ENCODE data around the gene PPEF1. TPM values are rescaled to one million over a fixed set of nuclear protein-coding genes. Genes with fewer than 3 reads are reported as not detected.

Gene PPEF1
- total RNA-seq, 1 donor from 2014 or later: not detected

DNA sequence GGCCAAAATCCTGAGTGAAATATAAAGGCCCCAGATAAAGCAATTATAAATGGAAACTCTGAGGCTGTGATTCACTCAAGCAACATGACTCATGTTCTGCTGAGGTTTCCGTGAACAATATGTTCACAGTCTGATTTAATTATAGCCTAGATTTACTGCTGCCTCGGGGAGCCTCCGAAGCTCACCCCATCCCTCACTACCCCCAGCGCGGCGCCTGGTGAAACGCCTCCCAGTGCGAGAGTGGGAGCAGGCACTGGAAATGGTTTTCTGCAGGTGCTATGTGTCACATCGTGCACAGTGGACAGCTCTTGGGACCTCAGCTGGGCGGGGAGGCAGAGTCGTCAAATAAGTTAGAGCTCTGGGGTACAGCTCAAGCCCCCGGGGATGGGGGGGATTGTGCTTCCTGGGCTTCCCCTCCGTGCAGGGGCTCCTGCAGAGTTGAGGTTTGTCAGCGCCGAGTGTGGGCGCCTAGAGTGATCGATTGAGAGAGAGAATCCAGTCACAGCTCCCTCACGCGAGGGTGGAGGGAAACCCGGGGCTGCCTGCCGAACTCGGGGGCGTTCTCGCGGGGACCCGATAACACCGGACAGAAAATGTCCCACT, 165.8 kb downstream of the PPEF1 start:
- Mint-ChIP-seq H3K4me3 (ENCODE audit: unreplicated experiment) (no peak overlapping the region), H3K36me3 (ENCODE audit: low read depth, unreplicated experiment) (no peaks in the 10 kb centered on the region)

DNA sequence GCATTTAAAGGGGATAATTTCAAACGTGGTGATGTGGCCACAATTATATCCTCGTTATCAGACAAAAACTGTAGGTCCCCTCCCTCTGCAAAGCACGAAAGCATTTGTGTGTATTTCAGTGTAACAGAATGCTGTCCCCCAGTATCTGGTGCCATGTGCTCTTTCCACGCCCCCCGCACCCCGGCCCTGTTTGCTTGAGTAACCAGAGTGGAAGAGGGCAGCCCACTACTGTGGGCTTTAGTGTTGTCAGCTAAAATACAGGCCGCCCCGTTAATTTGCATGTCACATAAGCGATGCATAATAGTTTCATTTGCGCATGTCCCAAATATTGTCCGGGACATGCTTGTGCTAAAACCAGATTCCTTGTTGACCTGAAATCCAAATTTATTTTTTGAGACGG, 166.4 kb downstream of the PPEF1 start:
- Mint-ChIP-seq H3K36me3 (ENCODE audit: low read depth, unreplicated experiment) (no peaks in the 10 kb centered on the region), H3K9me3 (ENCODE audit: unreplicated experiment) (no peaks in the 10 kb centered on the region), H3K27ac (ENCODE audit: unreplicated experiment) (no peak overlapping the region), H3K4me1 (ENCODE audit: unreplicated experiment) (no peaks in the 10 kb centered on the region), H3K27me3 (ENCODE audit: unreplicated experiment) (no peaks in the 10 kb centered on the region), H3K4me3 (ENCODE audit: unreplicated experiment) (no peak overlapping the region)
- no peak for DNase-seq (ENCODE audit: low spot score)
- TF ChIP-seq, protein P1, sequence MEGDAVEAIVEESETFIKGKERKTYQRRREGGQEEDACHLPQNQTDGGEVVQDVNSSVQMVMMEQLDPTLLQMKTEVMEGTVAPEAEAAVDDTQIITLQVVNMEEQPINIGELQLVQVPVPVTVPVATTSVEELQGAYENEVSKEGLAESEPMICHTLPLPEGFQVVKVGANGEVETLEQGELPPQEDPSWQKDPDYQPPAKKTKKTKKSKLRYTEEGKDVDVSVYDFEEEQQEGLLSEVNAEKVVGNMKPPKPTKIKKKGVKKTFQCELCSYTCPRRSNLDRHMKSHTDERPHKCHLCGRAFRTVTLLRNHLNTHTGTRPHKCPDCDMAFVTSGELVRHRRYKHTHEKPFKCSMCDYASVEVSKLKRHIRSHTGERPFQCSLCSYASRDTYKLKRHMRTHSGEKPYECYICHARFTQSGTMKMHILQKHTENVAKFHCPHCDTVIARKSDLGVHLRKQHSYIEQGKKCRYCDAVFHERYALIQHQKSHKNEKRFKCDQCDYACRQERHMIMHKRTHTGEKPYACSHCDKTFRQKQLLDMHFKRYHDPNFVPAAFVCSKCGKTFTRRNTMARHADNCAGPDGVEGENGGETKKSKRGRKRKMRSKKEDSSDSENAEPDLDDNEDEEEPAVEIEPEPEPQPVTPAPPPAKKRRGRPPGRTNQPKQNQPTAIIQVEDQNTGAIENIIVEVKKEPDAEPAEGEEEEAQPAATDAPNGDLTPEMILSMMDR (IDR thresholded peaks at IDR 0.05; ENCODE audit: unreplicated experiment): no peak

More for the DNA sequence above, 165.8 kb downstream of the PPEF1 start:
- Mint-ChIP-seq H3K9me3 (ENCODE audit: unreplicated experiment) (no peaks in the 10 kb centered on the region), H3K27me3 (ENCODE audit: unreplicated experiment) (no peaks in the 10 kb centered on the region), H3K27ac (ENCODE audit: unreplicated experiment) (no peak overlapping the region), H3K4me1 (ENCODE audit: unreplicated experiment) (no peaks in the 10 kb centered on the region)
- TF ChIP-seq, protein P1 (IDR thresholded peaks at IDR 0.05; ENCODE audit: unreplicated experiment): no peak
- DNase-seq (ENCODE audit: low spot score): no peak

DNA sequence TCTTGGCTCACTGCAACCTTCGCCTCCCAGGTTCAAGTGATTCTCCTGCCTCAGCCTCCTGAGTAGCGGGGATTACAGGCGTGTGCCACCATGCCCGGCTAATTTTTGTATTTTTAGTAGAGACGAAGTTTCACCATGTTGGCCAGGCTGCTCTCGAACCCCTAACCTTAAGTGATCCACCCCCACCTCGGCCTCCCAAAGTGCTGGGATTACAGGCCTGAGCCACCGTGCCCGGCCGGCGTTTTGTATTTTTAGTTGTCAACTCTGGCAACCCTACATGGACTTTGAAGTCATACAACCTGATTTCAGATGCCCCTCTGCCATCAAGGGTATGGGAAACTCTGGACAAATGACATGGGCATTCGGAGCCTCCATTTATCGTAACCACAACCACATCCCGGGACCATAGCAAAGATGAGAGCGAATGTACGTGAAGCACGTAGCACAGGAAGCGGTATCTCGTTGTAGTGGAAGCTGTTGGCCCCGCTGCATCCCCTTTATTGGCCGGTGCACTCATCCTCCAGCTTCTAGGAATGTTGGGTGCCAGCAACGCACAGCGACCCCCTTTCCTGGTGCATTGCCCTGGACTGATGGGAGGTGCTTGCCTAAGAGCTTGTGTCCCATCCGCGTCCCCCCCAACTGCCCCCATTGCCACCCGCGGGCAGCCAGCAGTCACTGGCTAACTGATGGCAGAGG, 167.3 kb downstream of the PPEF1 start:
- no peaks in the 10 kb centered on the region for H3K36me3 Mint-ChIP-seq (ENCODE audit: low read depth, unreplicated experiment)
- H3K4me3 Mint-ChIP-seq (ENCODE audit: unreplicated experiment): no peak overlapping the region
- no peaks in the 10 kb centered on the region for H3K4me1 Mint-ChIP-seq (ENCODE audit: unreplicated experiment)
- TF ChIP-seq, protein P1 (IDR thresholded peaks at IDR 0.05; ENCODE audit: unreplicated experiment): no peak
- no peak overlapping the region for H3K27ac Mint-ChIP-seq (ENCODE audit: unreplicated experiment)
- no peak for DNase-seq (ENCODE audit: low spot score)
- no peaks in the 10 kb centered on the region for H3K9me3 Mint-ChIP-seq (ENCODE audit: unreplicated experiment)
- H3K27me3 Mint-ChIP-seq (ENCODE audit: unreplicated experiment): no peaks in the 10 kb centered on the region

DNA sequence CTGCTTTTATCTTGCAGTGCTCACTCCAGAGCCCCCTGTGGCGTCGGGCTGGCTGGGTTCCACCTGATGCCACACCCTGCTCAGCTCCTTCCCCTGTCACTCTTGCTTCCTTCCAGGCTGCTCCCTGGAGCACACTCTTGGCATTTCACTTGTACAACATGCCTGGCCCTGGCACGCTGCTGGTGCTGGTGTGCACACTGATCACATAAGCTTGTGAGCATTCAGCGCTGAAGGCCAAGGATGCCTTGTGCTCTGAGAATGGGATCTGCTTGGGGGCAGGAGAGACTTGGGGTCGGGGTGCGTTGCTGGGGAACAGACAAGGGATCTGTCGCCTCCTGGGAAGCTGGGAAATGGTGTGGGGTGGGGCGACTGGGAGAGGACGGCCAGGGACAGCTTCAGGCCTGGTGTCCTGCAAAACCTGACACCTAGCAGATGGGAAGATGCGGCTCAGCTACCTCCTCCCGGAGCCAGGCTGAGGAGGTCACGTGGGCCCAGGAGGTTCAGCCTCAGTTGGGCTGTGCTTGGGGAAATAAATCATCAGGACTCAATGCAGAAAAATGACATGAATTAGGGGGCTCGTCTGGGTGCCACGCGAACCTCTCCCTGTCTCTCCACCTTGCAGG, 167.9 kb downstream of the PPEF1 start:
- Mint-ChIP-seq H3K9me3 (ENCODE audit: unreplicated experiment) (no peaks in the 10 kb centered on the region), H3K27me3 (ENCODE audit: unreplicated experiment) (no peaks in the 10 kb centered on the region)

More for the DNA sequence above, 167.9 kb downstream of the PPEF1 start:
- Mint-ChIP-seq H3K27ac (ENCODE audit: unreplicated experiment) (no peak overlapping the region), H3K4me1 (ENCODE audit: unreplicated experiment) (no peaks in the 10 kb centered on the region), H3K4me3 (ENCODE audit: unreplicated experiment) (no peak overlapping the region), H3K36me3 (ENCODE audit: low read depth, unreplicated experiment) (no peaks in the 10 kb centered on the region)
- no peak for DNase-seq (ENCODE audit: low spot score)
- TF ChIP-seq, protein P1 (IDR thresholded peaks at IDR 0.05; ENCODE audit: unreplicated experiment): no peak

Measured in endothelial cell (in vitro differentiated cells).